A549 (cell line): ENCODE results near the gene PXK. TPM values are rescaled to one million over a fixed set of nuclear protein-coding genes. Genes with fewer than 3 reads are reported as not detected.

ENCODE experiments used
- ATAC-seq, 2 experiments: fragments of 200-7000 bp in 1 of 2; fragments of >200 bp in 1 of 2; cut with Nextera tagmentation in 1 of 2; cut with Tn5 transposase in 1 of 2; 3 replicates each; pipeline versions ENCODE4 v1.8.0 to v1.9.1; 2018 to 2020; ENCODE audit warnings: mild to moderate bottlenecking in 1 of 2, moderate library complexity in 1 of 2
- CTCF ChIA-PET: fragments of 300-600 bp; sonication (Branson Sonifier 250); formaldehyde crosslinking; extraction: SDS; loops from one replicate; lab custom pipeline; 2021; ENCODE audit warnings: antibody characterized with exemption, inconsistent platforms; lab: Yijun Ruan, JAX
- POLR2A ChIA-PET: fragments of 350-600 bp; formaldehyde crosslinking; extraction: SDS; loops from one replicate; lab custom pipeline; 2021; ENCODE audit warnings: antibody characterized with exemption, inconsistent platforms; lab: Yijun Ruan, JAX
- DNase-seq, 2 experiments: peaks; one replicate each; pipeline versions ENCODE4 v3.0.0 to v3.0.0-alpha.2; 2011 to 2016; ENCODE audit warnings: low read depth in 1 of 2, low spot score in 1 of 2
- FAIRE-seq: peaks from 2 replicates; lab custom pipeline; 2011; peaks lifted over from hg19 to GRCh38; lab: Jason Lieb, UNC
- H3K27ac ChIP-seq, 2 experiments: fragments of >200 bp; sonication (Bioruptor Twin); formaldehyde crosslinking; 3 replicates each; pipeline ENCODE4 v1.5.1; 2016 to 2017
- H3K4me1 ChIP-seq: fragments of >200 bp; sonication (Bioruptor Twin); formaldehyde crosslinking; 3 replicates; pipeline ENCODE4 v1.6.1; 2016
- H3K4me2 ChIP-seq: fragments of >200 bp; sonication (Bioruptor Twin); formaldehyde crosslinking; 3 replicates; pipeline ENCODE4 v1.6.1; 2016
- H3K4me3 ChIP-seq: fragments of >200 bp; sonication (Bioruptor Twin); formaldehyde crosslinking; 3 replicates; pipeline ENCODE4 v1.5.1; 2016
- H3K9me3 ChIP-seq: fragments of >200 bp; sonication (Bioruptor Twin); formaldehyde crosslinking; 3 replicates; pipeline ENCODE4 v1.6.1; 2016
- CBX8 ChIP-seq: fragments of 200-600 bp; sonication (generic); IDR thresholded peaks from 2 replicates; pipeline ENCODE4 v1.6.1; 2016
- CEBPB ChIP-seq, 2 experiments: fragments of >200 bp in 1 of 2; sonication (Bioruptor Twin) in 1 of 2; formaldehyde crosslinking in 1 of 2; IDR thresholded peaks; 2 replicates each; pipeline ENCODE4 v1.6.1; 2012 to 2016
- CHD2 ChIP-seq: fragments of 150-350 bp; IDR thresholded peaks from 2 replicates; pipeline ENCODE4 v1.6.1; 2014; ENCODE audit warnings: low read length; ENCODE audit not compliant: partially characterized antibody
- EP300 ChIP-seq, 2 experiments: fragments of >200 bp; sonication (Bioruptor Twin); formaldehyde crosslinking; IDR thresholded peaks; 2 replicates in 1 of 2; 3 replicates in 1 of 2; pipeline ENCODE4 v1.6.1; 2016 to 2017
- FOSB ChIP-seq: fragments of 250-450 bp; sonication (Bioruptor Pico); IDR thresholded peaks from 2 replicates; pipeline ENCODE4 v1.5.0; 2020; ENCODE audit warnings: mild to moderate bottlenecking, moderate library complexity
- FOSL2 ChIP-seq, 2 experiments: fragments of 450-650 bp in 1 of 2; fragments of >200 bp in 1 of 2; sonication (Bioruptor Twin) in 1 of 2; formaldehyde crosslinking; IDR thresholded peaks; 2 replicates each; pipeline versions ENCODE4 v1.5.0 to v1.6.1; 2016 to 2020; ENCODE audit warnings: mild to moderate bottlenecking in 1 of 2, moderate library complexity in 1 of 2
- GATA3 ChIP-seq: IDR thresholded peaks from 2 replicates; pipeline ENCODE4 v1.6.1; 2012; ENCODE audit warnings: borderline replicate concordance
- HDAC2 ChIP-seq: fragments of 200-600 bp; sonication (generic); IDR thresholded peaks from 2 replicates; pipeline ENCODE4 v1.6.1; 2016
- HOXA7 ChIP-seq: fragments of 250-450 bp; sonication (Bioruptor Pico); IDR thresholded peaks from 2 replicates; pipeline ENCODE4 v1.5.0; 2020; ENCODE audit warnings: mild to moderate bottlenecking, moderate library complexity
- HOXB5 ChIP-seq: fragments of 250-450 bp; sonication (Bioruptor Pico); IDR thresholded peaks from 2 replicates; pipeline ENCODE4 v1.5.0; 2020; ENCODE audit warnings: mild to moderate bottlenecking, moderate library complexity
- JUN ChIP-seq, 2 experiments: fragments of >200 bp; sonication (Bioruptor Twin); formaldehyde crosslinking; IDR thresholded peaks; 2 replicates in 1 of 2; 3 replicates in 1 of 2; pipeline ENCODE4 v1.6.1; 2016 to 2017
- MAZ ChIP-seq: fragments of 150-350 bp; IDR thresholded peaks from 2 replicates; pipeline ENCODE4 v1.6.1; 2014; ENCODE audit warnings: antibody characterized with exemption, low read depth, low read length, borderline replicate concordance
- MYC ChIP-seq: IDR thresholded peaks from 2 replicates; pipeline ENCODE4 v1.6.1; 2012; ENCODE audit warnings: mild to moderate bottlenecking, inconsistent platforms, low read length, improper control_type of control experiment, borderline replicate concordance
- NFE2L2 ChIP-seq: fragments of 150-350 bp; conservative IDR thresholded peaks from 2 replicates; pipeline ENCODE4 v1.6.1; 2014; ENCODE audit warnings: low read length
- PBX3 ChIP-seq: IDR thresholded peaks from 2 replicates; pipeline ENCODE4 v1.6.1; 2012
- PHF8 ChIP-seq: fragments of 200-600 bp; sonication (generic); IDR thresholded peaks from 2 replicates; pipeline ENCODE4 v1.6.1; 2016; ENCODE audit warnings: low read depth, mild to moderate bottlenecking, antibody characterized with exemption, moderate library complexity, borderline replicate concordance
- POLR2AphosphoS2 ChIP-seq: conservative IDR thresholded peaks from 2 replicates; pipeline ENCODE4 v1.6.1; 2012; ENCODE audit warnings: low read length, improper control_type of control experiment, inconsistent platforms
- RAD21 ChIP-seq, 2 experiments: fragments of >200 bp in 1 of 2; sonication (Bioruptor Twin) in 1 of 2; formaldehyde crosslinking in 1 of 2; IDR thresholded peaks in 1 of 2; conservative IDR thresholded peaks in 1 of 2; 2 replicates in 1 of 2; 3 replicates in 1 of 2; pipeline ENCODE4 v1.6.1; 2012 to 2018; ENCODE audit warnings: inconsistent platforms in 1 of 2
- RFX5 ChIP-seq: fragments of 450-650 bp; IDR thresholded peaks from 2 replicates; pipeline ENCODE4 v1.7.1; 2014; ENCODE audit warnings: antibody characterized with exemption, mild to moderate bottlenecking, moderate library complexity
- SREBF2 ChIP-seq: fragments of 450-650 bp; IDR thresholded peaks from 2 replicates; pipeline ENCODE4 v1.6.1; 2014; ENCODE audit warnings: mild to moderate bottlenecking, moderate library complexity
- TP53 ChIP-seq: fragments of 250-450 bp; sonication (Bioruptor Pico); IDR thresholded peaks from 2 replicates; pipeline ENCODE4 v1.5.0; 2021; ENCODE audit warnings: mild to moderate bottlenecking, moderate library complexity
- ZC3H11A ChIP-seq: fragments of 450-650 bp; IDR thresholded peaks from 2 replicates; pipeline ENCODE4 v1.6.1; 2014; ENCODE audit warnings: antibody characterized with exemption, mild to moderate bottlenecking
- ZSCAN20 ChIP-seq: fragments of 250-450 bp; sonication (Bioruptor Pico); IDR thresholded peaks from 2 replicates; pipeline ENCODE4 v1.8.0; 2022; ENCODE audit warnings: mild to moderate bottlenecking, moderate library complexity
- WGBS: methylation state at CpG from one replicate; pipeline ENCODE4 v1.1.6; 2017; ENCODE audit errors: missing lambda C conversion rate; 5-methylcytosine and 5-hydroxymethylcytosine counted together
- polyA plus RNA-seq, 4 experiments: library from polyadenylated mRNA; depleted of rRNA in 3 of 4; stranded (reverse); fragments of >200 nt; fragmentation: RNase III in 1 of 4; extraction: RNeasy Plus Mini Kit Qiagen cat#74134 plus additional on column Dnase treatment in 1 of 4; gene quantifications; 2 replicates in 3 of 4; 3 replicates in 1 of 4; pipeline ENCODE4 v1.2.3, GENCODE V29; 2011 to 2017
- TF ChIP-seq, protein P1 (sequence below): fragments of 250-450 bp; sonication (Bioruptor Pico); IDR thresholded peaks from 2 replicates; pipeline ENCODE4 v1.5.0; 2020; ENCODE audit warnings: low read depth, mild to moderate bottlenecking, moderate library complexity
- TF ChIP-seq, protein P2 (sequence below): fragments of 200-600 bp; sonication (generic); IDR thresholded peaks from 2 replicates; pipeline ENCODE4 v1.6.1; 2016; ENCODE audit warnings: antibody characterized with exemption, mild to moderate bottlenecking, moderate library complexity
- TF ChIP-seq, protein P3 (sequence below): fragments of 150-350 bp; IDR thresholded peaks from 2 replicates; pipeline ENCODE4 v1.6.1; 2014; ENCODE audit warnings: low read depth, mild to moderate bottlenecking, low read length

PXK gene
- polyA plus RNA-seq, 2 of the 4 experiments (the other 2 are of a cell fraction): 4.4 to 10.5 TPM

DNA sequence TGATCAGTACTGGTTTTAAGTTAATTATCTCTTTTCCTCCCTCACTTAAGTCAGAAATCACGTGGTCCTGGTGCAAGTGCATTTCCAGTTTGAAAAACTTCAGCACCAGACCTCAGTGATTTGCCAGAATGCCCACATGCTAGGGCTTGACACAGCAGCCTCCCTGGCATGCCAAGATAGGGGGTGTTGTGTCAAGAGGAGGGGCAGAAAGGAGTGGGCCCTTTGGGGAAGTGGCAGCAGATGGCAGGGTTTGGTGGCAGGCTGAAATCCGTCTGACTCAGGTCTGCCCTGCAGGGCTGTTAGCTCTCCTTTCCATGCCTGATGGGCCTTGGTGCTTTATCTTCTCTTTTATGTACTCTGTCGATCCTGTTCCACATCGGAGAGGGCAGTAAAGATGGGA, 23.4 kb downstream of the PXK start (continued):
- TF ChIP-seq MYC (no peak), TP53 (CRISPR knock-in tag) (no peak), FOSL2 (IDR thresholded peaks at IDR 0.05) (no peak), FOSL2 (CRISPR knock-in tag; IDR thresholded peaks at IDR 0.05) (no peak), CBX8 (no peak), GATA3 (no peak)
- TF ChIP-seq, all 56 proteins: peak for 0

GRCh38 chr3:58357402-58357801, 24.7 kb downstream of the PXK start:
- ATAC-seq: no peak
- Histone ChIP-seq H3K9me3 (no peaks in the 10 kb centered on the region), H3K4me3 (no peak overlapping the region), H3K4me2 (no peak overlapping the region), H3K4me1 (no peaks in the 10 kb centered on the region), H3K27ac (no peak overlapping the region)
- 78% methylated on average over 3 of the region's 3 CpGs for WGBS
- DNase-seq: no peak
- TF ChIP-seq PBX3 (no peak), MYC (no peak)
- POLR2A ChIA-PET: no interaction called here
- FAIRE-seq: no peak
- CTCF ChIA-PET: interaction anchor here (0.6 kb wide), 1 partner anchor 85 kb away, joined by 3 read pairs; no protein-coding TSS in a partner anchor

- ChIA-PET CTCF (no interaction called here), POLR2A (no interaction called here)
- no peak for DNase-seq
- FAIRE-seq: no peak
- WGBS: 61% methylated on average over 3 of the region's 3 CpGs
- H3K4me2 ChIP-seq: no peak overlapping the region
- H3K9me3 ChIP-seq: no peaks in the 10 kb centered on the region
- no peak for TF ChIP-seq JUN (IDR thresholded peaks at IDR 0.05)
- TF ChIP-seq MAZ: no peak
- no peak for TF ChIP-seq GATA3
- TF ChIP-seq HOXA7 (CRISPR knock-in tag): no peak
- TF ChIP-seq, protein P1, sequence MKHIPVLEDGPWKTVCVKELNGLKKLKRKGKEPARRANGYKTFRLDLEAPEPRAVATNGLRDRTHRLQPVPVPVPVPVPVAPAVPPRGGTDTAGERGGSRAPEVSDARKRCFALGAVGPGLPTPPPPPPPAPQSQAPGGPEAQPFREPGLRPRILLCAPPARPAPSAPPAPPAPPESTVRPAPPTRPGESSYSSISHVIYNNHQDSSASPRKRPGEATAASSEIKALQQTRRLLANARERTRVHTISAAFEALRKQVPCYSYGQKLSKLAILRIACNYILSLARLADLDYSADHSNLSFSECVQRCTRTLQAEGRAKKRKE (CRISPR knock-in tag): no peak
- no peak overlapping the region for H3K4me3 ChIP-seq
- no peaks in the 10 kb centered on the region for H3K4me1 ChIP-seq
- ATAC-seq: no peak
- H3K27ac ChIP-seq: no peak overlapping the region
Measured at GRCh38 chr3:58358092-58358491, 25.4 kb downstream of the PXK start.

DNA sequence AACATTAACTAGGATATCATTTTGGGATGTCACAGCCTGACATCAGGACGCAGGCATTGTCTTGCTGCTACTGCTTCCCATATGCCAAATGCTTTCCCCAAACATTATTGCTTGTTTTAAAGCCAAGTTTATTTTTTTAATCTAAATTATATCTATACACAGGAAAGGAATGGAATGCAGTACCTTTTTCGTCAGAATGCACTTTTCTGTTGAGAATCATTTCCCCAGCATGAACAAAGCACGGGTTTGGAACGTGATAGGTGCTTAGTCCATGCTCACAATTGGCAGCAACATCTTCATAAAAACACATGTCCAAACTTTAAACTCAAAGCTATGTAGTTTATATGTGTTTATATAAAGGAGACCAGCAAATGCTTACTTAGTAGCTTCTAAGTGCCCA, 26.1 kb downstream of the PXK start:
- FAIRE-seq (no peak), ATAC-seq (no peak), DNase-seq (no peak)
- POLR2A ChIA-PET: no interaction called here
- CTCF ChIA-PET: no interaction called here
- Histone ChIP-seq H3K4me3 (no peak overlapping the region), H3K4me1 (no peaks in the 10 kb centered on the region), H3K27ac (no peak overlapping the region), H3K4me2 (no peak overlapping the region), H3K9me3 (no peaks in the 10 kb centered on the region)
- TF ChIP-seq GATA3 (no peak), NFE2L2 (no peak), HOXB5 (CRISPR knock-in tag) (no peak), PHF8 (no peak), CEBPB (IDR thresholded peaks at IDR 0.05) (no peak), MAZ (no peak), ZC3H11A (no peak), ZSCAN20 (CRISPR knock-in tag) (no peak), RAD21 (conservative IDR thresholded peaks at IDR 0.05 in 1 of 2, IDR thresholded peaks at IDR 0.05 in 1 of 2) (no peak), SREBF2 (no peak), HDAC2 (no peak), POLR2AphosphoS2 (no peak), RFX5 (no peak), FOSB (CRISPR knock-in tag) (no peak), EP300 (IDR thresholded peaks at IDR 0.05) (no peak), CHD2 (no peak)
- TF ChIP-seq, protein P2, sequence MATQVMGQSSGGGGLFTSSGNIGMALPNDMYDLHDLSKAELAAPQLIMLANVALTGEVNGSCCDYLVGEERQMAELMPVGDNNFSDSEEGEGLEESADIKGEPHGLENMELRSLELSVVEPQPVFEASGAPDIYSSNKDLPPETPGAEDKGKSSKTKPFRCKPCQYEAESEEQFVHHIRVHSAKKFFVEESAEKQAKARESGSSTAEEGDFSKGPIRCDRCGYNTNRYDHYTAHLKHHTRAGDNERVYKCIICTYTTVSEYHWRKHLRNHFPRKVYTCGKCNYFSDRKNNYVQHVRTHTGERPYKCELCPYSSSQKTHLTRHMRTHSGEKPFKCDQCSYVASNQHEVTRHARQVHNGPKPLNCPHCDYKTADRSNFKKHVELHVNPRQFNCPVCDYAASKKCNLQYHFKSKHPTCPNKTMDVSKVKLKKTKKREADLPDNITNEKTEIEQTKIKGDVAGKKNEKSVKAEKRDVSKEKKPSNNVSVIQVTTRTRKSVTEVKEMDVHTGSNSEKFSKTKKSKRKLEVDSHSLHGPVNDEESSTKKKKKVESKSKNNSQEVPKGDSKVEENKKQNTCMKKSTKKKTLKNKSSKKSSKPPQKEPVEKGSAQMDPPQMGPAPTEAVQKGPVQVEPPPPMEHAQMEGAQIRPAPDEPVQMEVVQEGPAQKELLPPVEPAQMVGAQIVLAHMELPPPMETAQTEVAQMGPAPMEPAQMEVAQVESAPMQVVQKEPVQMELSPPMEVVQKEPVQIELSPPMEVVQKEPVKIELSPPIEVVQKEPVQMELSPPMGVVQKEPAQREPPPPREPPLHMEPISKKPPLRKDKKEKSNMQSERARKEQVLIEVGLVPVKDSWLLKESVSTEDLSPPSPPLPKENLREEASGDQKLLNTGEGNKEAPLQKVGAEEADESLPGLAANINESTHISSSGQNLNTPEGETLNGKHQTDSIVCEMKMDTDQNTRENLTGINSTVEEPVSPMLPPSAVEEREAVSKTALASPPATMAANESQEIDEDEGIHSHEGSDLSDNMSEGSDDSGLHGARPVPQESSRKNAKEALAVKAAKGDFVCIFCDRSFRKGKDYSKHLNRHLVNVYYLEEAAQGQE: no peak
- TF ChIP-seq, protein P3, sequence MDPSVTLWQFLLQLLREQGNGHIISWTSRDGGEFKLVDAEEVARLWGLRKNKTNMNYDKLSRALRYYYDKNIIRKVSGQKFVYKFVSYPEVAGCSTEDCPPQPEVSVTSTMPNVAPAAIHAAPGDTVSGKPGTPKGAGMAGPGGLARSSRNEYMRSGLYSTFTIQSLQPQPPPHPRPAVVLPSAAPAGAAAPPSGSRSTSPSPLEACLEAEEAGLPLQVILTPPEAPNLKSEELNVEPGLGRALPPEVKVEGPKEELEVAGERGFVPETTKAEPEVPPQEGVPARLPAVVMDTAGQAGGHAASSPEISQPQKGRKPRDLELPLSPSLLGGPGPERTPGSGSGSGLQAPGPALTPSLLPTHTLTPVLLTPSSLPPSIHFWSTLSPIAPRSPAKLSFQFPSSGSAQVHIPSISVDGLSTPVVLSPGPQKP: no peak
- WGBS: 82% methylated on average over 4 of the region's 4 CpGs
